HG03135 (cell line): ENCODE data around the gene CCDC187.
"Not testable (repeated sequence)": the region's sequence is repeated elsewhere in the genome, so short reads cannot be mapped to it uniquely, and the experiment has no call there.

ENCODE experiments used
- ATAC-seq: cut with Tn5 transposase; IDR thresholded peaks from one replicate; pipeline ENCODE4 v1.9.1; 2021; ENCODE audit warnings: mild to moderate bottlenecking, moderate library complexity; ENCODE audit not compliant: unreplicated experiment

The CCDC187 gene

GRCh38 chr9:136328011-136328621 is 24.2 kb upstream of the CCDC187 start:
- no peak for ATAC-seq

GRCh38 chr9:136327304-136327974 is 23.5 kb upstream of the CCDC187 start, which contains the start of gene GPSM1:
Gene GPSM1 (plus strand): TSS chr9:136327539. CDS start chr9:136327696, 157 bp downstream.
- ATAC-seq: no peak

- no peak for ATAC-seq
Measured at GRCh38 chr9:136326761-136327303, 22.9 kb upstream of the CCDC187 start.

GRCh38 chr9:136326061-136326760 is 22.3 kb upstream of the CCDC187 start:
- no peak for ATAC-seq

DNA sequence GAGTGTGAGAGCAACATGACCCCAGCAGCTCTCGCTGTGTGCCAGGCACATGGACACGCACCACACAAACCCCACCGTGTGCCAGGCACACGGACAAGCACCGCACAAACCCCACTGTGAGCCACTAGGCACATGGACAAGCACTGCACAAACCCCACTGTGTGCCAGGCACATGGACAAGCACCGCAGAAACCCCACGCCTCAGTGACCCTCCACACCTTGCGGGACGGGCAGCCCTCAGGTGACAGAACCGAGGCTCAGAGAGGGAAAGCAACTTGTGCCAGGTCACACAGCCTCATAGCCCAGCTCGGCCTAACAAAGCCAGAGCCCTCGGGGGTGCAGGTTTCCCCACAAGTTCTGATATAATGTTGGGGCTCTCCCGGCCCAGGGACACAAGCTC is 21.5 kb upstream of the CCDC187 start:
- no peak for ATAC-seq

DNA sequence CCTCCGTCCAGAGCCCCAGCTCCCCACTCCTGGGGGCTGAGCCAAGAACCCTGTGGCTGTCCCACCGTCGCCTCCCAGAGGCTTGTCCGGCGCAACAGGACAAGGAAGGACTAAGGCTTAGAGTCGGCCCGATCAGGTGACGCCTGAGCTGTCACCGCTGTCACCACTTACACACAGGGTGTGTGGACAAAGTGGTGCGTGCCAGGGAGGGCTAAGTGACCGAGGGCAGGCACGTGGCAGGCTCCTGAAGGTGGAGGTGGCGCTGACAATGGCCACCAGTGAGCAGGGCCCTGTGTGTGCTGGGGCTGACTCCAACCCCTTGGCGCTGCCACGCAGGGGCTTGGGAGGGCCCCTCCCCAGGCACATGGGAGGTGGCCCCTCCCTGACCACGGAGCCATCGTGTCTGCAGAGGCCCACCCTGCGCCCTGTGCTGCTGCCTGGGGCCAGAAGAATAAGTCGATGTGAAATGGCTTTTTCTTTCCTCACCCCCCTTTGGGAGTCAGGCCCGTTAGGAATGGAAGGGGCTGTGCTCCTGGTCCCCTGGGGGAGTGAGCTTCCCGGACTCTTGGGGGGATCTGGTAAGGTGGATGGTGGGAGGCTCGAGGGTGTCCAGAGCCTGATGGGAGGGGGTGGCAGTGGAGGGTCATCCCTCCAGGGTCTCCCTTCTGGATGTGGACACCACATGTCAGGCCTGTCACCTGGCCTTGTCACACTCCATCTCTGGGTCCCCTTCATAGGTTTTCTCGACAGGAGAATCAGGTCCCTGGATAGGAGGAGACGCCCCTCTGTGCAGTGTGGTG is 20.8 kb upstream of the CCDC187 start:
- ATAC-seq: no peak

GRCh38 chr9:136323371-136323789 is 19.5 kb upstream of the CCDC187 start:
- no peak for ATAC-seq

- no peak for ATAC-seq
Measured at GRCh38 chr9:136322756-136323330, 18.9 kb upstream of the CCDC187 start.

DNA sequence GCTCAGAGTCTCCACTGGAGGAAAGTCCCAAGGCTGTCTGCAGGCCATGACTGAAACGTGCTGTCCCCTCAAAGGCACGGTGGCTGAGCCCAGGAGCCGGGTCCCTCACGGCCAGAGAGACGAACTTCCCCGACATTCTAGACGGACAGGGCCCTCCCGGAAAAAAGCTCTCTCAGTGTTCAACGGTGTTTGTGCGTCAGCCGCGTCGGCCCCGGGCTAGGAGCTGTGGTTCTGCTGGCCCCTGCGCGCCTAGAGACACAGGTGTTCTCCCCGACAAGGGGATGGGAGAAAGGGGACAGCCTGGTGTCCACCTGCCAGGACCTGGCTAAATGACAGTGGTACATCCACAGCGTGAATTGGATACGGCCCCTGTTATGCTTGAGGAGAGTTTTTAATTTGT is 17.7 kb upstream of the CCDC187 start:
- ATAC-seq: no peak

- not testable (repeated sequence) for ATAC-seq
Measured at GRCh38 chr9:136320972-136321371, 17.1 kb upstream of the CCDC187 start.

GRCh38 chr9:136319955-136320354 is 16.1 kb upstream of the CCDC187 start:
- ATAC-seq: not testable (repeated sequence)

DNA sequence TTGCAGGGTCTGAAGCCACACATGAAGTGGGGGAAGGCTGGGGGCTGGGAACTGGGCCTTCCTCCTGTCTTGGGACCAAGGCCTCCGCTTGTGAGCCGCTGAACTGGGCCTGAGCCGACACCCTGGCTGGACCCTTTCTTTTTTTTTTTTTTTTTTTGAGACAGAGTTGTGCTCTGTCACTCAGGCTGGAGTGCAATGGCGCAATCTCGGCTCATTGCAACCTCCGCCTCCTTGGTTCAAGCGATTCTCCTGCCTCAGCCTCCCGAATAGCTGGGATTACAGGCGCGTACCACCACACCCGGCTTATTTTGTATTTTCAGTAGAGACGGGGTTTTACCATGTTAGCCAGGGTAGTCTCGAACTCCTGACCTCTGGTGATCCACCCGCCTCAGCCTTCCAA is 15.3 kb upstream of the CCDC187 start:
- ATAC-seq: not testable (repeated sequence)

- ATAC-seq: no peak
Measured at GRCh38 chr9:136318776-136319241, 14.9 kb upstream of the CCDC187 start.

DNA sequence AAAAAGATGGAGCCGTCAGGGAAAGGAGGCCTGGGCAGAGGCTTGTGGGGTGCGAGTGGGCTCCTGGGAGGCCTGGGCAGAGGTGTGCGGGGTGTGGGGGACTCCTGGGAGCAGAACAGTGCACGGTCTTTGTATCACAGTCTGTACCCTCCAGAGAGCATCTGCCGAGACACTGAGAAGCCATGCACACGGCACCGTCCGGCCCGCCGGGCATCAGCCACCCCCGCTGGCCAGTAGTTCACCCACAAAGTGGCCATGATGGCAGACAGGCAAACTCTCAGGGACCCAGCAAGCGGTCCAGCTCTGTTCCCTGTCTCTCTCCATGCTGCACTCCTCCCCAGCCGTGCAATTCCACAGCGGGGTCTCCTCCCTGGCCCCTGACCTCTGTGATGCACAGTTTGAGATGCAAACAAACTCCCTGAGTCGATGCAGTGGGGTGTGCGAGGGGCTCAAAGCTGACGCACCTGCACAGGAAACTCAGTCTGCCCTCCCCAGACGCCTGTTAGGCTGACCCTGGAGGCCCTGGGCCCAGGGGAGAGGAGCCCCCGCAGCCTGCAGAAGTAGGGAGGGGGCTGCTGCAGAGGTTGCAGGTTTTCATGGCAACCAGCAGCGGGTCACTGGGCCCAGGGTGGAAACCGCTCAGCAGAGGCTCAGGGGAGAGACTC is 14.3 kb upstream of the CCDC187 start:
- no peak for ATAC-seq

- ATAC-seq: no peak
Measured at GRCh38 chr9:136317695-136318094, 13.8 kb upstream of the CCDC187 start.

DNA sequence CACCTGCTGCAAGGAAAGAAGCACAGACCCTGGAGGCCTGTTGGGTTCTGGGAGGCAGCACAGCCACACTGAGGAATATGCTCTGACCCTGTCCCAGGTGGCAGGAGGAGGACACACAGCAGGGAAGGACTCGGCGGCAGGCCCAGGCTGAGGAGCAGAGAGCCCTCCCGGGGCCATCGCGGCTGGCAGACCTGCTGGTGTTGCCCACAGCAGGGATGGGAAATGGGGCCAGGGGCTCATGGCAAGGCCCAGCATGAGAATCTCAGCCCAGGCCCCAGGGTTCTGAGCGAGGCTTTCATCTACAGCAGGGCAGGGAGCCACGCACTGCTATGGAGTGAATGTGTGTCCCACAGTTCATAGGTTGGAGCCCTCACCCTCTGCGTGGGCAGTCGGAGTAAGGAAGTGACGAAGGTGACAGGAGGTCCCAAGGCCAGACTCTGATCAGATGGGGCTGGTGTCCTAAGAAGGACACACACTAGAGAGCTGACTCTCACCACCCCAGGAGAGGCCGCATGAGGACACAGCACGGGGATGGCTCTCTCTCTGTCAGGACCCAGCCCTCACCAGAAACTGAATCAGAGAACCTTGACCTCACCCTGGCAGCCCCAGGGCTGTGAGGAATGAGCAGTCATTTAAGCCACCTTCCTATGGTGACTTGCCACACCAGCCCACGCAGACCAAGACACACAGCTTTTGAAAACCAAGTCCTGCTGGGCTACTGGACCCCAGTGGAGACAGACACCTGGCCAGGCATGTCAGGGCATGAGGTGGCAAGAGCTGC is 13.2 kb upstream of the CCDC187 start:
- ATAC-seq: no peak

DNA sequence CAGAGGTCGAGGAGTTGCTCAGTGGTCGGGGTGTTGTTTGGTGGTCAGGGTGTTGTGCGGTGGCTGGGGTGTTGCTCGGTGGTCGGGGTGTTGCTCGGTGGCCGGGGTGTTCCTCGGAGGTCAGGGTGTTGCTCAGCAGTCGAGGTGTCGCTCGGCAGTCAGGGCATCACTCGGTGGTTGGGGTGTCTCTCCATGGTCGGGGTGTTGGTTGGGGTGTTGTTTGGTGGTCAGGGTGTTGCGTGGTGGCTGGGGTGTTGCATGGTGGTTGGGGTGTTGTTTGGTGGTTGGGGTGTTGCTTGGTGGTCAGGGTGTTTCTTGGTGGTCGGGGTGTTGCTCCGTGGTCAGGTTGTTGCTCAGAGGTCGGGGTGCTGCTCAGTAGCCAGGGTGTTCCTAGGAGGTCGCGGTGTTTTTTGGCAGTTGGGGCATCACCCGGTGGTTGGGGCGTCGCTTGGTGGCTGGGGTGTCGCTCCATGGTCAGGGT is 12.4 kb upstream of the CCDC187 start:
- no peak for ATAC-seq

DNA sequence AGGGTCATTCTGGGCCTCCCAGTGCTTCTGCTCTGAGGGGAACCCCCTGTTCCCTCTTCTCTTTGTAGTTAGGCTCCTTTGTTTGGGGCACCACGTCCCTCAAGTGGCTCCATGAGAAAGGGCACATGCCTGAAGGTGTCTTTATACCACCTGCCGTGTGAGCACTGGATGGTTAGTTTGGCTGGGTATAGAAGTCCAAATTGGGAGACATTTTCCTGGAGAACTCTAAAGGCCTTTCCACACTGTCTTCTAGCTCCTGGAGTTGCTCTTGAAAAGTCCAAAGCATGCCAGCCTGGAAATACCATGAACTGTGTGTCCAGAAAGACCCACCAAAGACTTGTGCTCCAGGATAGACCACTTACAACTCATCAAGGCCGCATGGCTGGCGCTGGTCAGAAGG is 11.1 kb upstream of the CCDC187 start:
- ATAC-seq: no peak

DNA sequence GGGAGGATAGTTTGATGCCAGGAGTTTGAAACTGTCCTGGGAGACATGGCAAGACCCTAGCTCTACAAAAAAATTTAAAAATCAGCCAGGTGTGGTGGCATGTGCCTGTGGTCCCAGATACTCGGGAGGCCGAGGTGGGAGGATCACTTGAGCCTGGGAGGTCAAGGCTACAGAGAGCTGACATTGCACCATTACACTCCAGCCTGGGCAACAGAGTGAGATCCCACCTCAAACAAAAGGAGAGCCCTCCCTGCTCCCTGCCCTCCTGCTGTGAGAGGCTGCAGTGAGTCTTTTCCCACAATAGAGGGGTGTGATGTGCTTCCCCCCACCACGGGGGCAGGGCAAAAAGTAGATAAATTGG is 10.1 kb upstream of the CCDC187 start:
- ATAC-seq: no peak
